Measurements from ENCODE around the gene LRRC8E. TPM values are rescaled to one million over a fixed set of nuclear protein-coding genes. Genes with fewer than 3 reads are reported as not detected.

Gene LRRC8E
- total RNA-seq, 1 experiment from 2014 or later, result 3.0 TPM

DNA sequence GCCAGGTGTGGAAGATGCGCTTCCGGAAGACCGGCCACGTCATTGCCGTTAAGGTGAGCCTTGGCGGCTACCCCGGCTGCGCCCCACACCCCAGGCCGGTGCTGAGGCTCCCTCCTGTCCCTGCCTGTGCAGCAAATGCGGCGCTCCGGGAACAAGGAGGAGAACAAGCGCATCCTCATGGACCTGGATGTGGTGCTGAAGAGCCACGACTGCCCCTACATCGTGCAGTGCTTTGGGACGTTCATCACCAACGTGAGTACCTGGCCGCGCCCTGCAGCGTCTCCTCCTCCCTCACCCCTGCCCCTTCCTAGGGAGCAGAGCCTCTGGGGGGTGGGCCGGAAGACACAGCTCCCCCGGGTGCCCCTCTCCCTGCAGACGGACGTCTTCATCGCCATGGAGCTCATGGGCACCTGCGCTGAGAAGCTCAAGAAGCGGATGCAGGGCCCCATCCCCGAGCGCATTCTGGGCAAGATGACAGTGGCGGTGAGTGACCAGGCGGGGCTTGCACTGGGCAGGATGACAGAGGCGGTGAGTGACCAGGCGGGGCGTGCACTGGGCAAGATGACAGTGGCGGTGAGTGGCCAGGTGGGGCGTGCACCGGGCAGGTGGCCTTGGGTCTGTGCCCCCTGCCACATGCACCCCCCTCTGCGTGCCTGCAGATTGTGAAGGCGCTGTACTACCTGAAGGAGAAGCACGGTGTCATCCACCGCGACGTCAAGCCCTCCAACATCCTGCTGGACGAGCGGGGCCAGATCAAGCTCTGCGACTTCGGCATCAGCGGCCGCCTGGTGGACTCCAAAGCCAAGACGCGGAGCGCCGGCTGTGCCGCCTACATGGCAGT, 22.2 kb downstream of the LRRC8E start:
- no peak for DNase-seq (ENCODE audit: low spot score)
- ChIA-PET CTCF (interaction anchor here (1.1 to 1.4 kb wide), 2 partner anchors 49 to 52 kb away, joined by 3 read pairs; no protein-coding TSS in a partner anchor), POLR2A (no interaction called here)
- Mint-ChIP-seq H3K9me3 (no peaks in the 10 kb centered on the region), H3K4me3 (no peak overlapping the region), H3K4me1 (peaks cover 4% of the 10 kb centered on the region), H3K27me3 (ENCODE audit: low read depth) (peaks cover 14% of the 10 kb centered on the region), H3K27ac (no peak overlapping the region), H3K36me3 (peaks cover 11% of the 10 kb centered on the region)
- TF ChIP-seq ZNF396 (CRISPR knock-in tag; IDR thresholded peaks at IDR 0.05; ENCODE audit: borderline replicate concordance) (no peak), ZNF138 (CRISPR knock-in tag; conservative IDR thresholded peaks at IDR 0.05) (no peak), ZNF671 (CRISPR knock-in tag; IDR thresholded peaks at IDR 0.05) (no peak), SMAD4 (CRISPR knock-in tag; IDR thresholded peaks at IDR 0.05) (no peak), ZNF232 (CRISPR knock-in tag; IDR thresholded peaks at IDR 0.05) (no peak), FOXK1 (CRISPR knock-in tag; IDR thresholded peaks at IDR 0.05) (no peak), ATF3 (CRISPR knock-in tag; conservative IDR thresholded peaks at IDR 0.05) (no peak), ETV6 (CRISPR knock-in tag; IDR thresholded peaks at IDR 0.05) (no peak), FOXJ3 (CRISPR knock-in tag; IDR thresholded peaks at IDR 0.05; ENCODE audit: borderline replicate concordance) (no peak), NFATC4 (CRISPR knock-in tag; IDR thresholded peaks at IDR 0.05) (no peak), ZNF121 (CRISPR knock-in tag; IDR thresholded peaks at IDR 0.05) (no peak), SOX15 (CRISPR knock-in tag; IDR thresholded peaks at IDR 0.05) (no peak), RELA (CRISPR knock-in tag; IDR thresholded peaks at IDR 0.05; ENCODE audit: borderline replicate concordance) (no peak)
- TF ChIP-seq, protein P1, sequence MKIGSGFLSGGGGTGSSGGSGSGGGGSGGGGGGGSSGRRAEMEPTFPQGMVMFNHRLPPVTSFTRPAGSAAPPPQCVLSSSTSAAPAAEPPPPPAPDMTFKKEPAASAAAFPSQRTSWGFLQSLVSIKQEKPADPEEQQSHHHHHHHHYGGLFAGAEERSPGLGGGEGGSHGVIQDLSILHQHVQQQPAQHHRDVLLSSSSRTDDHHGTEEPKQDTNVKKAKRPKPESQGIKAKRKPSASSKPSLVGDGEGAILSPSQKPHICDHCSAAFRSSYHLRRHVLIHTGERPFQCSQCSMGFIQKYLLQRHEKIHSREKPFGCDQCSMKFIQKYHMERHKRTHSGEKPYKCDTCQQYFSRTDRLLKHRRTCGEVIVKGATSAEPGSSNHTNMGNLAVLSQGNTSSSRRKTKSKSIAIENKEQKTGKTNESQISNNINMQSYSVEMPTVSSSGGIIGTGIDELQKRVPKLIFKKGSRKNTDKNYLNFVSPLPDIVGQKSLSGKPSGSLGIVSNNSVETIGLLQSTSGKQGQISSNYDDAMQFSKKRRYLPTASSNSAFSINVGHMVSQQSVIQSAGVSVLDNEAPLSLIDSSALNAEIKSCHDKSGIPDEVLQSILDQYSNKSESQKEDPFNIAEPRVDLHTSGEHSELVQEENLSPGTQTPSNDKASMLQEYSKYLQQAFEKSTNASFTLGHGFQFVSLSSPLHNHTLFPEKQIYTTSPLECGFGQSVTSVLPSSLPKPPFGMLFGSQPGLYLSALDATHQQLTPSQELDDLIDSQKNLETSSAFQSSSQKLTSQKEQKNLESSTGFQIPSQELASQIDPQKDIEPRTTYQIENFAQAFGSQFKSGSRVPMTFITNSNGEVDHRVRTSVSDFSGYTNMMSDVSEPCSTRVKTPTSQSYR (CRISPR knock-in tag; IDR thresholded peaks at IDR 0.05), result no peak
- TF ChIP-seq, protein P2, sequence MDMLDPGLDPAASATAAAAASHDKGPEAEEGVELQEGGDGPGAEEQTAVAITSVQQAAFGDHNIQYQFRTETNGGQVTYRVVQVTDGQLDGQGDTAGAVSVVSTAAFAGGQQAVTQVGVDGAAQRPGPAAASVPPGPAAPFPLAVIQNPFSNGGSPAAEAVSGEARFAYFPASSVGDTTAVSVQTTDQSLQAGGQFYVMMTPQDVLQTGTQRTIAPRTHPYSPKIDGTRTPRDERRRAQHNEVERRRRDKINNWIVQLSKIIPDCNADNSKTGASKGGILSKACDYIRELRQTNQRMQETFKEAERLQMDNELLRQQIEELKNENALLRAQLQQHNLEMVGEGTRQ (CRISPR knock-in tag; IDR thresholded peaks at IDR 0.05), result no peak
- TF ChIP-seq, protein P3, sequence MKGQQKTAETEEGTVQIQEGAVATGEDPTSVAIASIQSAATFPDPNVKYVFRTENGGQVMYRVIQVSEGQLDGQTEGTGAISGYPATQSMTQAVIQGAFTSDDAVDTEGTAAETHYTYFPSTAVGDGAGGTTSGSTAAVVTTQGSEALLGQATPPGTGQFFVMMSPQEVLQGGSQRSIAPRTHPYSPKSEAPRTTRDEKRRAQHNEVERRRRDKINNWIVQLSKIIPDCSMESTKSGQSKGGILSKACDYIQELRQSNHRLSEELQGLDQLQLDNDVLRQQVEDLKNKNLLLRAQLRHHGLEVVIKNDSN (CRISPR knock-in tag; IDR thresholded peaks at IDR 0.05), result no peak
- TF ChIP-seq, protein P4, sequence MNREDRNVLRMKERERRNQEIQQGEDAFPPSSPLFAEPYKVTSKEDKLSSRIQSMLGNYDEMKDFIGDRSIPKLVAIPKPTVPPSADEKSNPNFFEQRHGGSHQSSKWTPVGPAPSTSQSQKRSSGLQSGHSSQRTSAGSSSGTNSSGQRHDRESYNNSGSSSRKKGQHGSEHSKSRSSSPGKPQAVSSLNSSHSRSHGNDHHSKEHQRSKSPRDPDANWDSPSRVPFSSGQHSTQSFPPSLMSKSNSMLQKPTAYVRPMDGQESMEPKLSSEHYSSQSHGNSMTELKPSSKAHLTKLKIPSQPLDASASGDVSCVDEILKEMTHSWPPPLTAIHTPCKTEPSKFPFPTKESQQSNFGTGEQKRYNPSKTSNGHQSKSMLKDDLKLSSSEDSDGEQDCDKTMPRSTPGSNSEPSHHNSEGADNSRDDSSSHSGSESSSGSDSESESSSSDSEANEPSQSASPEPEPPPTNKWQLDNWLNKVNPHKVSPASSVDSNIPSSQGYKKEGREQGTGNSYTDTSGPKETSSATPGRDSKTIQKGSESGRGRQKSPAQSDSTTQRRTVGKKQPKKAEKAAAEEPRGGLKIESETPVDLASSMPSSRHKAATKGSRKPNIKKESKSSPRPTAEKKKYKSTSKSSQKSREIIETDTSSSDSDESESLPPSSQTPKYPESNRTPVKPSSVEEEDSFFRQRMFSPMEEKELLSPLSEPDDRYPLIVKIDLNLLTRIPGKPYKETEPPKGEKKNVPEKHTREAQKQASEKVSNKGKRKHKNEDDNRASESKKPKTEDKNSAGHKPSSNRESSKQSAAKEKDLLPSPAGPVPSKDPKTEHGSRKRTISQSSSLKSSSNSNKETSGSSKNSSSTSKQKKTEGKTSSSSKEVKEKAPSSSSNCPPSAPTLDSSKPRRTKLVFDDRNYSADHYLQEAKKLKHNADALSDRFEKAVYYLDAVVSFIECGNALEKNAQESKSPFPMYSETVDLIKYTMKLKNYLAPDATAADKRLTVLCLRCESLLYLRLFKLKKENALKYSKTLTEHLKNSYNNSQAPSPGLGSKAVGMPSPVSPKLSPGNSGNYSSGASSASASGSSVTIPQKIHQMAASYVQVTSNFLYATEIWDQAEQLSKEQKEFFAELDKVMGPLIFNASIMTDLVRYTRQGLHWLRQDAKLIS (CRISPR knock-in tag; IDR thresholded peaks at IDR 0.05; ENCODE audit: borderline replicate concordance), result no peak
- ATAC-seq, result no peak

All from WTC11 (cell line).